B cell (primary cell): Measurements from ENCODE around the gene POLR2F. TPM values are rescaled to one million over a fixed set of nuclear protein-coding genes. Genes with fewer than 3 reads are reported as not detected.

Source experiments
- ATAC-seq: fragments of 200-7000 bp; cut with Tn5 transposase; one replicate; pipeline ENCODE4 v1.10.0; 2021; ENCODE audit warnings: low read depth, mild to moderate bottlenecking, moderate number of reproducible peaks, moderate library complexity
- CTCF ChIA-PET: fragments of 350-600 bp; sonication (Branson Sonifier 250); formaldehyde crosslinking; loops from one replicate; lab custom pipeline; 2021; ENCODE audit warnings: antibody characterized with exemption, inconsistent platforms; lab: Charles Lee
- POLR2A ChIA-PET: fragments of 350-600 bp; sonication (Branson Sonifier 250); formaldehyde crosslinking; loops from one replicate; lab custom pipeline; 2021; ENCODE audit warnings: antibody characterized with exemption; lab: Charles Lee
- DNase-seq: peaks from one replicate; pipeline ENCODE4 v3.0.0; 2013
- H2AFZ ChIP-seq: 2 replicates; pipeline ENCODE4 v1.6.1; 2012; ENCODE audit warnings: mild to moderate bottlenecking, low read depth, low read length; ENCODE audit not compliant: insufficient read depth, poor library complexity, severe bottlenecking
- H3K27ac ChIP-seq, 2 donors: 1 replicate in 1 of 2; 2 replicates in 1 of 2; pipeline ENCODE4 v1.5.1; 2012 to 2013; ENCODE audit warnings: low read length in 2 of 2, mild to moderate bottlenecking in 2 of 2, moderate library complexity in 1 of 2
- H3K27me3 ChIP-seq, 4 experiments: fragments of 200-600 bp in 1 of 4; sonication (generic) in 1 of 4; replicated peaks in 1 of 4; 1 replicate in 2 of 4; 2 replicates in 2 of 4; pipeline versions ENCODE4 v1.6.1 to v1.7.0; 2013 to 2016; ENCODE audit warnings: low read length in 3 of 4, mild to moderate bottlenecking in 2 of 4, mixed read lengths in 1 of 4, moderate library complexity in 1 of 4; ENCODE audit not compliant: insufficient read depth in 4 of 4, control insufficient read depth in 3 of 4; ENCODE audit errors: control extremely low read depth in 1 of 4
- H3K36me3 ChIP-seq, 2 experiments: replicated peaks in 1 of 2; 1 replicate in 1 of 2; 2 replicates in 1 of 2; pipeline versions ENCODE4 v1.6.1 to v1.7.1; 2013; ENCODE audit warnings: low read length in 1 of 2; ENCODE audit not compliant: insufficient read depth in 2 of 2, control insufficient read depth in 1 of 2; ENCODE audit errors: control extremely low read depth in 1 of 2, extremely low read depth in 1 of 2
- H3K4me1 ChIP-seq, 2 donors: fragments of 200-600 bp in 1 of 2; sonication (generic) in 1 of 2; 1 replicate in 1 of 2; 2 replicates in 1 of 2; pipeline versions ENCODE4 v1.5.1 to v1.6.1; 2013 to 2017; ENCODE audit warnings: low read length in 2 of 2; ENCODE audit not compliant: control insufficient read depth in 2 of 2, insufficient read depth in 2 of 2
- H3K4me2 ChIP-seq: replicated peaks from 2 replicates; pipeline ENCODE3; 2012; ENCODE audit warnings: mild to moderate bottlenecking, low read depth, low read length; ENCODE audit not compliant: poor library complexity, severe bottlenecking
- H3K4me3 ChIP-seq, 5 experiments: fragments of 200-600 bp in 1 of 5; sonication (generic) in 1 of 5; 1 replicate in 3 of 5; 2 replicates in 2 of 5; pipeline versions ENCODE4 v1.5.1 to v1.7.0; 2011 to 2016; ENCODE audit warnings: low read length in 4 of 5, mild to moderate bottlenecking in 4 of 5, low read depth in 2 of 5, control low read depth in 1 of 5, moderate library complexity in 1 of 5; ENCODE audit not compliant: insufficient read depth in 1 of 5; ENCODE audit errors: control extremely low read depth in 1 of 5, extremely low read depth in 1 of 5
- H3K79me2 ChIP-seq: fragments of 200-600 bp; sonication (generic); one replicate; pipeline ENCODE4 v1.6.0; 2016; ENCODE audit warnings: low read length; ENCODE audit not compliant: control insufficient read depth, insufficient read depth
- H3K9ac ChIP-seq: fragments of 200-600 bp; sonication (generic); 2 replicates; pipeline ENCODE4 v1.6.1; 2017; ENCODE audit warnings: mild to moderate bottlenecking, low read length, moderate library complexity
- H3K9me3 ChIP-seq, 3 donors: one replicate each; pipeline versions ENCODE4 v1.6.1 to v1.7.1; 2013; ENCODE audit warnings: low read length in 2 of 3; ENCODE audit not compliant: control insufficient read depth in 2 of 3, insufficient read depth in 1 of 3; ENCODE audit errors: control extremely low read depth in 1 of 3
- H4K20me1 ChIP-seq: 2 replicates; pipeline ENCODE4 v1.6.0; 2012; ENCODE audit warnings: mild to moderate bottlenecking, low read length; ENCODE audit not compliant: insufficient read depth, control insufficient read depth, poor library complexity, severe bottlenecking
- H3K27ac Mint-ChIP-seq: one replicate; pipeline ENCODE4 v1.8.0; 2021; ENCODE audit warnings: mixed read lengths
- H3K27me3 Mint-ChIP-seq: one replicate; pipeline ENCODE4 v1.8.0; 2021; ENCODE audit warnings: mixed read lengths
- H3K4me1 Mint-ChIP-seq: one replicate; pipeline ENCODE4 v1.8.0; 2021; ENCODE audit warnings: mixed read lengths
- H3K4me3 Mint-ChIP-seq: one replicate; pipeline ENCODE4 v1.8.0; 2021; ENCODE audit warnings: mixed read lengths
- H3K9me3 Mint-ChIP-seq: one replicate; pipeline ENCODE4 v1.8.0; 2022; ENCODE audit warnings: mixed read lengths; ENCODE audit not compliant: insufficient read depth
- EZH2 ChIP-seq: IDR thresholded peaks from 2 replicates; pipeline ENCODE4 v1.6.1; 2012; ENCODE audit warnings: borderline replicate concordance, low read depth, mild to moderate bottlenecking, moderate library complexity, low read length; ENCODE audit not compliant: insufficient read depth, poor library complexity, severe bottlenecking
- WGBS: methylation state at CpG from one replicate; pipeline ENCODE4 v1.1.5; 2013; ENCODE audit warnings: missing lambda C conversion rate; ENCODE audit not compliant: insufficient coverage; 5-methylcytosine and 5-hydroxymethylcytosine counted together
- intact Hi-C: fragments of 100-400 bp; cut with micrococcal nuclease; formaldehyde crosslinking; loops from one replicate; pipeline ENCODE4 v1.10.0; 2022
- polyA plus RNA-seq: library from polyadenylated mRNA; depleted of rRNA; stranded (reverse); fragments of >200 nt; gene quantifications from 2 replicates; pipeline ENCODE4 v1.2.3, GENCODE V29; 2012
- total RNA-seq, 2 donors: library from RNA; stranded (reverse); fragments of 120-200 nt in 1 of 2; gene quantifications; 1 replicate in 1 of 2; 2 replicates in 1 of 2; pipeline versions ENCODE4 v1.2.3 to v1.2.4, GENCODE V29; 2013 to 2022
- TF ChIP-seq, protein P1 (sequence below): fragments of 200-600 bp; IDR thresholded peaks from one replicate; pipeline ENCODE4 v1.8.0; 2022; ENCODE audit warnings: antibody characterized with exemption, mild to moderate bottlenecking

Gene POLR2F
- total and polyA plus RNA-seq, 2 donors (not counting 1 experiment from before 2014, with no cell fraction given), result 41.8 to 49.6 TPM

DNA sequence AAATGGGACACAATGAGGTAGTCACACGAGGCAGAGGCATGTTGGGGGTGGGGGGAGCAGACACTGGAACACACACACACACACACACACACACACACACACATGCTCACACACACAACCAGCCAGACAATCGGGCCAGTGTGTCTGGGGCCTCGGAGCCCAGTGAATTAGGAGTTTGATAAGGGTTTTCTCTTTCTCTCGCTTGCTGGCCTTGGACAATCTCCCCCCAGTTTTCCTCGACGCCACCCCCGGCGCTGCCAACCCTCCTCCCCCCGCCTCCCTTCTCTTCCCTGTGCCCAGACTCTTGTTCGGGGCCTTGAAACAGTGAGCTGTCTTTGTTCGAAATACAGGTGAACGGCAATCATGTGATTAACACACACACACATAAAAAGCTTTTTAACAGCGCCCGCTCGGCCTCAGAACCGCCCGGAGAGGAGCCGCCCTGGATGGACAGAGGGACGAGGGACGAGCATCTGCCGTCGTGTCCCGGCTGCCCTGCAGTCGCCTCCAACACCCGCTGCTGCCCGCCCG, 32.3 kb downstream of the POLR2F start:
- no peaks in the 10 kb centered on the region for H3K4me1 ChIP-seq
- TF ChIP-seq, protein P1, sequence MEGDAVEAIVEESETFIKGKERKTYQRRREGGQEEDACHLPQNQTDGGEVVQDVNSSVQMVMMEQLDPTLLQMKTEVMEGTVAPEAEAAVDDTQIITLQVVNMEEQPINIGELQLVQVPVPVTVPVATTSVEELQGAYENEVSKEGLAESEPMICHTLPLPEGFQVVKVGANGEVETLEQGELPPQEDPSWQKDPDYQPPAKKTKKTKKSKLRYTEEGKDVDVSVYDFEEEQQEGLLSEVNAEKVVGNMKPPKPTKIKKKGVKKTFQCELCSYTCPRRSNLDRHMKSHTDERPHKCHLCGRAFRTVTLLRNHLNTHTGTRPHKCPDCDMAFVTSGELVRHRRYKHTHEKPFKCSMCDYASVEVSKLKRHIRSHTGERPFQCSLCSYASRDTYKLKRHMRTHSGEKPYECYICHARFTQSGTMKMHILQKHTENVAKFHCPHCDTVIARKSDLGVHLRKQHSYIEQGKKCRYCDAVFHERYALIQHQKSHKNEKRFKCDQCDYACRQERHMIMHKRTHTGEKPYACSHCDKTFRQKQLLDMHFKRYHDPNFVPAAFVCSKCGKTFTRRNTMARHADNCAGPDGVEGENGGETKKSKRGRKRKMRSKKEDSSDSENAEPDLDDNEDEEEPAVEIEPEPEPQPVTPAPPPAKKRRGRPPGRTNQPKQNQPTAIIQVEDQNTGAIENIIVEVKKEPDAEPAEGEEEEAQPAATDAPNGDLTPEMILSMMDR, result no peak
- no peak for TF ChIP-seq EZH2
- Mint-ChIP-seq H3K4me1 (no peaks in the 10 kb centered on the region), H3K27me3 (no peaks in the 10 kb centered on the region), H3K9me3 (no peaks in the 10 kb centered on the region), H3K4me3 (no peak overlapping the region), H3K27ac (no peak overlapping the region)
- ATAC-seq (no peak), DNase-seq (no peak)
- no peaks in the 10 kb centered on the region for H3K9me3 ChIP-seq
- no peak overlapping the region for H3K9ac ChIP-seq
- no peaks in the 10 kb centered on the region for H3K36me3 ChIP-seq
- no peaks in the 10 kb centered on the region for H3K27me3 ChIP-seq
- ChIA-PET CTCF (interaction anchor here (0.5 to 1.3 kb wide), 2 partner anchors 10 to 777 kb away, joined by 3 read pairs; no protein-coding TSS in a partner anchor), POLR2A (interaction anchor here (0.7 kb wide), 1 partner anchor 1894 kb away, joined by 6 read pairs; no protein-coding TSS in a partner anchor)
- intact Hi-C loops, result no loop called here
- H4K20me1 ChIP-seq, result no peaks in the 10 kb centered on the region
- H2AFZ ChIP-seq, result no peak overlapping the region
- no peak overlapping the region for H3K27ac ChIP-seq
- no peak overlapping the region for H3K4me3 ChIP-seq
- H3K4me2 ChIP-seq, result no peak overlapping the region
- 98% methylated on average over 13 of the region's 27 CpGs for WGBS
- no peaks in the 10 kb centered on the region for H3K79me2 ChIP-seq

DNA sequence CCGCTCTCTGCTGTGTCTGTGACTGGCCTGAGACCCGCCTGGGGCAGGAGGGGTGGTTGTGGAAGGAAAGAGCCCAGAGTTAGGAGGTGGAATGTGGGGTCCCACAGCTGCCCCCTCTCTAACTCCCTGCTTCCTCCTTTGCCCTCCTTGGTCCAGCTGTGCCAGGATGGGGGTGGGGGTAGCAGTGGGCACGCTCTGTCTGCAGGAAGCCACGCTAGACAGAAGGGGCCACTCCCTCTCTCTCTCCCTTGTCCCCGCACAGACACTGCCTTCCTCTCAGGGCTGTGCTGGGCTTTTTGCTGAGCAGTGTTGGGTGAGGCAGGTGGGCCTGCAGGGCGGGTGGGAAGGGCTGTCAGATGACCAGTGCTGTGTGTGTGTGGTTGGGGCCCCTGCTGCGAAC, 32.9 kb downstream of the POLR2F start:
- no peaks in the 10 kb centered on the region for H4K20me1 ChIP-seq
- Mint-ChIP-seq H3K4me3 (no peak overlapping the region), H3K27me3 (no peaks in the 10 kb centered on the region), H3K27ac (no peak overlapping the region), H3K9me3 (no peaks in the 10 kb centered on the region), H3K4me1 (no peaks in the 10 kb centered on the region)
- no peaks in the 10 kb centered on the region for H3K79me2 ChIP-seq
- no peak overlapping the region for H3K9ac ChIP-seq
- no peaks in the 10 kb centered on the region for H3K36me3 ChIP-seq
- no peak overlapping the region for H3K4me3 ChIP-seq
- no peaks in the 10 kb centered on the region for H3K27me3 ChIP-seq
- H3K27ac ChIP-seq, result no peak overlapping the region
- POLR2A ChIA-PET, result interaction anchor here (0.7 kb wide), 1 partner anchor 1893 kb away, joined by 6 read pairs; no protein-coding TSS in a partner anchor
- 73% methylated on average over 3 of the region's 7 CpGs for WGBS
- H3K9me3 ChIP-seq, result no peaks in the 10 kb centered on the region
- H3K4me2 ChIP-seq, result no peak overlapping the region
- no peak for TF ChIP-seq EZH2
- TF ChIP-seq, protein P1, result no peak
- no peak for DNase-seq
- no peaks in the 10 kb centered on the region for H3K4me1 ChIP-seq
- no peak for ATAC-seq
- intact Hi-C loops, result no loop called here
- CTCF ChIA-PET, result interaction anchor here (0.5 kb wide), 1 partner anchor 777 kb away, joined by 3 read pairs; no protein-coding TSS in a partner anchor
- no peak overlapping the region for H2AFZ ChIP-seq
